ELR (cell line): ENCODE measurements around the gene NR2F1.
A peak's percentile ranks its signal among the peaks of the same experiment; 100 is the strongest.

ENCODE experiments used
- DNase-seq: peaks from one replicate; pipeline ENCODE4 v3.0.0-alpha.2; 2015; ENCODE audit warnings: low read depth

NR2F1 gene

DNA sequence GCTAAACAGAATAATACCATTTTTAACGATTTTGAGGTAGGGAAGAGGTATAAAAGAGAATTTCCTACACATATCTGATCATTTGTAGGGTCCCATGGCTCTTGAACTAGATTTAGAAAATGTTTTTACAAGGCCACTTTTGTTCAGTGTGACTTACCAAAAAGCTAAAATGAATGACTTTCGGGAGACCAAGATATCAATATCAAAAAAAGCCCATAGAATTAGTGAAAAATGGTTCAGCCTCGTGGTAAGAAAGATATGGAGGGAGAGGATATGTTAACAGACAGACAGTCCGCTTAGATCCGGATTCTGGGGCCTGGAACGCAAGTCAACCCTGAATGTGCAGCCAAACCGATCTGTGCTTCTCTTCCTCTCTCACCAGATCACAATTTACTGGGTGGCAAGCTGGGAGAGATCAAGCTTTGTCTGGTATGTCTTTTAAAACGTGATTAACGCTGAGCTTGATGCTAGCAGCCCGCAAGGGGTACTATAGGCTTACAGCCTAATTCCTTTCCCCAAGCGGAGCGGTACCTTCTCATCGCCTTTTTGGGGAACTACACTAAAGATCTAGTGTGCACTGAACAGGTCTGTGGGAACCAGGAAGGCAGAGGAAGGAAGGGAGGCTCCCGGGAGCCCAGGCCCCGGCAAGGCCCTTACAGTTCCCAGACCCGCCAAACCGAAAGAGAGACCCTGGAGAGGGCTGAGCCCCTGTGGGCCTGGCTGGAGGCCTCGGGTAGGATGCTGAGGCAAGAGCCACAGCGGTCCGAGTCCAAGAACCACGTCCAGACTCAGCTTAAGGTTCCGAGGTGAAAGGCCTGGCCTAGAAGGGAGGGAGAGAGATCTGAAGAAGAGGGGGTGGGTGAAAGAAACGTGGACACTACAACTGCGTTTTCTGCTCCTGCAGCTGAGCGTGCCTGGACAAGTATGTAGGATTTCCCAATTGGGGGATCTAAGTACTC is 4.9 kb upstream of the NR2F1 start:
- no peak for DNase-seq

DNA sequence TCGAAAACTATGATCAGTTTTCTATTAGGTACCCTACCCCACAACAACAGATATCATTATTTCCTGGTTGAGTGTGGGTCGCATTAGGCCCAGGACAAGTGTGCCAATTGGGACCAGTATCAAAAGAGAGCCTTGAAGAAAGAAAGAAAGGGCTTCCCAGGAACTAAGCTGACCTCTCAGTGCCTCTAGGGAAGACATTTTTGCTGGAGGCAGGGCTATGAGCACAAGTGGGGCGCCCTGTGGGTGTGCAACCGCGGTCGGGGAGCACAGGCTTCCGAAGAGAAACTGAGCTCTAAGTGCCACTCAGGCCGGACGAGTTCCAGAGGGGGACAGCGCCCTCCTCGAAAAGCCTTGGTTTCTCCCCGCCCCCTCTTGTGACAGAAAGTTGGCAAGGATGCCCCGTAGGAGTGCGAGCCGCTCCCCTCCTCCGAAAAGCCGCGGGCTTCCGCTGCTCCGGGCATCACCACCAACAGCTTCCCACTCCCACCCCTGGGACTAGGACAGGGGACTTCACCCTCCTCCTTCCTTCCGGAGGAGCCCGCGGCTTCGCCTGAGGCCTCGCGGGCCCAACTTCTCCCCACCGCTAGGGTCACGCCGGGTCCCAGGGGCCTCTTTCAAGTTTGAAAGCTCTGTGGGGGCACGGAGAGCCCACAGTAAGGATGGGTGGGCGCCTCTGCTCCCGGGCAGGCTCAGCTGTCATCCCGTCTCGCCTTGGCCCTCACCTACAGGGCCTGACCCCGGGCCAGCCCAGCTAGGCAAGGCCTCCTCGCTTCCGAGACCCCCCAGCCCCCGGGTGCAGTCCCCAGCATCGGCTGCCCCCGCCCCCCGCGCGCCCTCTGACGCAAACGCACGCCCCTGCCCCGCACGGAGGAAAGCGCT is 4.0 kb upstream of the NR2F1 start:
- peak; percentile 73 for DNase-seq

DNA sequence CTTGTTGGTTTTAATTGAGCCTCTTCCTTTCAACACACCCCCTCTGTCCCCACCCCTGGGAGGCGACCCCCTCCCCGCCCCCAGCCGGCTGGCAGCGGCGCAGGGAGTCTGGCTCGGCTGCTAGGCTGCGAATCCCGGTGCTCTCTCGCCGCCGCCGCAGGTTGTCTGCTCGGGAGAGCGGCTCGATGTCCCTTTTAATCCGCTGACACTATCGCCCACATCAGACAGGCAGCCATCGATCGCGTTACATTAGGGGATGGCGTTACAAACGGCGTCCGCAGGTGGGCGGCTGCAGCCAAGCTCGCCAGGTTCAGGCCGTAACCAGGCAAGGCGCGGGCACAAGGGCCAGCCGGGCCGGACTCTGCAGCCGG is 3.3 kb upstream of the NR2F1 start:
- no peak for DNase-seq

DNA sequence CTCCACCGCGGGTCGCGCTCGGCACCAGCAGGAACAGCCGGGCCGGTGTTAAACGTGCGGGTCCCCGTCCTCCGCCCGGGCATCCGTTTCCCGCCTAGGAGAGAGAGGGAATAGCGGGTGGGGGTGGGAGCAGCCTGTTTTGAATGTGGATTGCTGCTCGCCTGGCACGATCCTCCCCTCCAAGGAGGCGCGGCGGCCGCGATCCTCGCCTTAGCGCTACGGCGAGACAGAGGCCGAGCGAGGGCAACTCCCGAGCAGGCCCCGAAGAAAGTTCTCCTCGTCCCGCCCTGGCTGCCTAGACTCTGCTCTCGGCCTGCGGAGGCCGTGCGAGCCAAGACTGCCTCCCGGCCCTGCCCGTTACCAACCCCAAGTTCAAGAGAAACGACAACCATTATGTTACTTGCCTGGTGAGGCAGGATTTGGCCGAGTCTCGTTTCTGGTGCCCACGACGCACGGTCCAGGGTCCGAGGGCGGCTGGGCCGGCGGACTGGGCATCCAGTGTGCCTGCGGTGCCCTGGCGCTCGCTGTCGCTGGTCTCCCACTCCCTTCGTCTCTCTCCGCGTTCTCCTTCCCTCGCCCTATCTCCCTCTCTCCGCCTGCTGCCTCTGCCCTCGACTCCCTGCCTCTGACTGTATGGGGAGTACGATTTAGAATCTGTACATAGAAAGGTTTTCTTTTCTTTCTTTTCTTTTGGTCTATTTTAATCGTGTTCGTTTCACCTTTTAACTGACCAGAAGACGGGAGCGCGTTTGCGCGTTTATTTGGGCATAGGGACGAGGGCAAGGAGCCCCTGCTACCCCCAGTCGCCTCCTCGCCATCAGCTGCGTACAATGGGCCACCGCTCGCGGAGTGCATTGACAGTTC is 2.7 kb upstream of the NR2F1 start:
- peak; percentile 69 for DNase-seq

DNA sequence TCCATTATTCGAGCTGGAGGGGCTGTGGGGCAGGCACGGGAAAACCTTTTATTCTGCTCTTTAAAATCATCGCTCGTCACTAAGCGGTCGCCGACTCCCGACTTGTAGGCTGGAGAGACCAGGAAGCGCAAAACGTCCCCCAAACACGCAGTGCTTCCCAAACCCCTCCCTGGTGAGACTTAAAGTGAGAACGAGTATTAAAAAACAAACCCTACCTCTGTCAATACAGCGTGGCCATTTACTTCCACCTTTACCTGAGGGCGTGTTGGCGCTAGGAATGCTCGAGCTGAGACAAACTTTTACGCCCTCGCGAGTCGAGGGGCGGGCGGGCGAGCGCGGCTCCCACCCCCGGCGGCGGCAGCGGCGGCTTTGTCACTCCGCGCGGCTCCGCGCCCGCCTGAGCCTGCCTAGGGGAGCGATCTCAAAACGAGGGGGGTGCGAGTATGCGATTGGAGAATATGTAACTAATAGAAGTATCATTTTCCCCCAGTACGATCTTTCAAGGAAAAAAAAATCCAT is 2.0 kb upstream of the NR2F1 start, which contains the start of gene NR2F1-AS1:
NR2F1-AS1 (minus strand) TSS at position 293 of the 519 bp plus-strand sequence.
- no peak for DNase-seq

DNA sequence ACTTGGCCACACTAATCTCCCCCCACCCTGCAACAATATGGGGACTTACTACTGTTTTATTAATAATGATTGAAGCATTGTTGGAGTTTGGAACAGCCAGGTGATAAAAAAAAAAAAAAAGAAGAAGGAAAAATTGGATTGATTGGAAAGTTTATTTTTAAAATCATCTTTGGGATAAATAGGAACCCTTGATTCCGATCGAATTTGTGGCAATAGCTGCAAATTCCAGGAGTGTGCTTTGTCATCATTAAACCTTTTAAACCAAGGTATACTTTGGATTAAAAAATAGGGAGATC is 907 bp upstream of the NR2F1 start:
- no peak for DNase-seq

DNA sequence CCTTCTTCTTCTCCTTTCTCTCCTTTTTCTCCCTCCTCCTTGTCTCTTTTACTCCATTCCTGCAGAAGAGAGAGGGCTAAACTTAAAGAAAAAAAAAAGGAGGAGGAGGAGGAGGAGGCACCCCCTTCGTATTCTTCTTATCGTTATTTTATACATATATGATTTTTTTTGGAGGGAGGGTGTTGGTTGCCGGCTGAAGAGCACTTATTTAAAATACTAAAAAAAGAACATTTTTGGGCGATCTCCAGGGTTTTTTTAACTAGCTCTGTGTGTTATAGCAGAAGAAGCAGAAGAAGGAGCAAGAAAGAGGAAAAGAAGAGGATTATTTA is 381 bp downstream of the NR2F1 start:
- peak; percentile 35 for DNase-seq

DNA sequence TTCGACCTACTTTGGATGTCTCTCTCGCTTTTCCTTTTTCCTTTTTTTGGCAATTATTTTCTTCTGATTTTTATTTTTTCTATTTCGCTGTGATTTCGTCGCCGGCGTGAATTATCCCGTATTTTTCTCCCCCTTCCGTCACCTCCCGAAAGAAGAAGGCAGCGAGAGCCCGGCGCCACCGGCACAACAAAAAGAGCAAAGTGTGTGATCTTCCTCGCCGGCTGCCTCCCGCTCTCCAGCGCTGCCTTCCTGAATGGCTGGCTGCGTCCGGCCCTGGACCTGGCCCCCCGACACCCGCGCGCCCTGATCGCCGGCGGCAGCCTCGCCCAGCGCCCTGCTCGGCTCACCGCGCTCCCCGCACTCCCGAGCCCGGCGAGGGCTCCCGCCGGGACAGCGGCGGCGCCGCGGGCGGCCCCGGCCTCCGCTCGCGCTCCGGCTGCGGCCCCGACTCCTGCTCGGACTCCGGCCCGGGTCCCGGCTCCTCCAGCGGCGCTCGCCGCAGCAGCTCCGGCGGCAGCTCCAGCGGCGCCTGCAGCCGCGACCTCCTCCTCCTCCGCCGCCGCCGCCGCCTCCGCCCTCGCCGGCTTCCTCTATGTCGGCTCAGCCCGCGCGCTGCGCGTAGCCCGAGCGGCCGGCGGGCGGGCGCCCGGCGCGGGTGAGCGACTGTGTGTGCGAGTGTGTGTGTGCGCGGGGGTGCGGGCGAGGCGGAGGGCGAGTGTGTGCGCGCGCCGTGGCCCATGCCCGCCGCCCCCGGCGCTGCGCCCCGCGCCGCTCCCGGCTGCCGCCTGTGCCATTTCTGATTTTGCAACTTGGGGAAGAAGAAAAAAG is 960 bp downstream of the NR2F1 start:
- peak; percentile 73 for DNase-seq

DNA sequence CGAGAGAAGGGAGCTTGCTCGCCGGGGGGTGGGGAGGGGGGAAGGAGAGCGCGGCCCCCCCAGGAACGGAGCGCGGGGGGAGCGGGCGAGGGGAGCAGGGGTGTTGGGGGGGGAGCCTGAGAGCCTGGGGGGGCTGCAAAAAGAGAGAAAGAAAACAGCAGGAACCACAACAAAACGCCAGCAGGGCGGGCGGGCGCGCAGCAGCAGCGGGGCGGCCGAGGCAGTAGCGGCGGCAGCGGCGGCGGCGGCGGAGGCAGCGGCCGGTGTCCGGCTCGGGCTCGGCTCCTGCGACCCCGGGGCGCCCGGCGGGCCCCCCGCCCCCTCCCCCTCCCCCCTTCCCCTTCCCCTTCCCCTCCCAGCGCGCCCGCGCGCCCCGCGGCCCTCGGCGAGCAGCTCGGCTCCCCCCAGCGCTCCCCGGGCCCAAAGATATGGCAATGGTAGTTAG is 1.6 kb downstream of the NR2F1 start:
- peak; percentile 55 for DNase-seq

DNA sequence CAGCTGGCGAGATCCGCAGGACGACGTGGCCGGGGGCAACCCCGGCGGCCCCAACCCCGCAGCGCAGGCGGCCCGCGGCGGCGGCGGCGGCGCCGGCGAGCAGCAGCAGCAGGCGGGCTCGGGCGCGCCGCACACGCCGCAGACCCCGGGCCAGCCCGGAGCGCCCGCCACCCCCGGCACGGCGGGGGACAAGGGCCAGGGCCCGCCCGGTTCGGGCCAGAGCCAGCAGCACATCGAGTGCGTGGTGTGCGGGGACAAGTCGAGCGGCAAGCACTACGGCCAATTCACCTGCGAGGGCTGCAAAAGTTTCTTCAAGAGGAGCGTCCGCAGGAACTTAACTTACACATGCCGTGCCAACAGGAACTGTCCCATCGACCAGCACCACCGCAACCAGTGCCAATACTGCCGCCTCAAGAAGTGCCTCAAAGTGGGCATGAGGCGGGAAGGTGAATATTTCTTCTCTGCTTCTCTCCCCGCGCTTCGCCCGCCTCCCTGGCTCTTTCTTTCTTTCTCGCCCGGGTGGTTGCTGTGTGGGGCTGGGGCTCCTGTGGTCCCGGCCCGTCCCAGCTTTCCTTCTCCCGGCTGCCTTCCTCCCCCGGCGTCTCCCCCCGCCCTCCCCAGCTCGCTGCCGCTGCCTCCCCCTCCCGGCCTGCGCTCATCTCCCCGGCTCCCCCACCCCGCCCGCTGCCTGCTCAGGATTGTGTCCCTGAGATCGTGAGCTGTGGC is 2.2 kb downstream of the NR2F1 start:
- peak; percentile 61 for DNase-seq

DNA sequence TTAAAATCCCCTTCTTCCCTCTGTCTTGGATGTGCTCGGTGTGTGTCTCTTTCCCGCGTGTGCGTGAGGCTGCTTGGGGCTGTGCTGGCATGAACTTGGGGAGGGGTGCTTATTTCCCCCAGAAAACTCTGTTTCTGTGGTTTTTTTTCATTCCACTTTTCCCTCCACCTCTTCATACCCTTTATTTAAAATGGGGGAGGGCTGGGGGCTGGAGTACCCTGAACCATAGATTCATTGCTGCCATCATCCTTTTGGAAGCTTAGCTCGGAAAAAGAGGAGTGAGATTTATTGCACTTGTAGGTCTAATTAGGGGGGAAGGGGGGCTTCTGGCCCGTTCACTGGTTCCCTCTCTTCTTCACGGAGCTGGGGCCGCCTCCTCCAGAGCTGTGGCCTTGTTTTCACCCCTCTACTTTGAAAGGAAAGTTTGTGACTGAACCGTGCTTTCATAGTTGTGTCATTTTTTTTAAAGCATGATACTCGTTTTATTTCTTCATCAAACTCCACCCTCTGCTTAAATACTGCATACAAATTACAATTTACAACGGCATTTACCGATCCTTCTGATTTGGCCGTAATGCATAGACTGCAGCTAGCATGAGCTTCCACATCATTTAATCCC is 2.9 kb downstream of the NR2F1 start:
- DNase-seq = peak; percentile 44

DNA sequence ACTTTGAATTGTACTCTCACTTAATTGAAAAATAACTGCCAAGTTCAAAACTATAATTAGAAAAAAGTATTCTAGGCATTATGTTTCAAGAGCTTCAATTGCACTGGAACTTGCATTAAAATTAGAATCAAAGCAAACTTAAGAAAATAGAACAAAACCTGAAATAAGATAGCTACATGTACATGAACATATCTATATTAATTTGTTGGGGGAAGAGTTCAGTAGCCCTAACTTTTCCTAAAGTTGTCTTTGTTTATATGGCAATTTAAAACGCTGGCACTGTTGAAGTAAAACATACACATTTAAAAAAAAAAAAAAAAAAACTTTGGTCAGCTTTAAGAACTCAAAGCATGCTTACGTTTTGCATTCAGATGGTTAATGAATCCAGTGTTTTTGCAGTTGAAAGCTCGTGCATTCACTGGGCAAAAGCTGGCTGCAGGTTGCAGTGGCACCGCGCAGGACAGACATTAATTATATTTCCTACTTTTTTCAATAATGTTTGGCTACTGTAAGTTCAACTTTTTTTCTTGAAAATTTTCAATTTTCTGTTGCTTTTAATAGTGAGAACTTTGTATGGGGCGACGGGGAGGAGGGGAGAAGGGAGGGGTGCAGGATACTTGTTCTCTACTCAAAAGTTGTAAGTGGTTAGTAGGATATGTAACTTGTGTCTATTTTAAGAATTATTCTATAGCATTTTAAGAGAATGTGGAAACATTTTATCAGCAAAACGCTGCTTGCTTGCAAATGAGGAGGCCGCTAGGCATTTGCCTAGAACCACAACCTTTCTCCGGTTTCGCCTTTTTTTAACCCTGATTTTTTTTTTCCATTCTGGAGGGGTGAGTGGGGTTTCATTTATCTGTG is 3.9 kb downstream of the NR2F1 start:
- no peak for DNase-seq

DNA sequence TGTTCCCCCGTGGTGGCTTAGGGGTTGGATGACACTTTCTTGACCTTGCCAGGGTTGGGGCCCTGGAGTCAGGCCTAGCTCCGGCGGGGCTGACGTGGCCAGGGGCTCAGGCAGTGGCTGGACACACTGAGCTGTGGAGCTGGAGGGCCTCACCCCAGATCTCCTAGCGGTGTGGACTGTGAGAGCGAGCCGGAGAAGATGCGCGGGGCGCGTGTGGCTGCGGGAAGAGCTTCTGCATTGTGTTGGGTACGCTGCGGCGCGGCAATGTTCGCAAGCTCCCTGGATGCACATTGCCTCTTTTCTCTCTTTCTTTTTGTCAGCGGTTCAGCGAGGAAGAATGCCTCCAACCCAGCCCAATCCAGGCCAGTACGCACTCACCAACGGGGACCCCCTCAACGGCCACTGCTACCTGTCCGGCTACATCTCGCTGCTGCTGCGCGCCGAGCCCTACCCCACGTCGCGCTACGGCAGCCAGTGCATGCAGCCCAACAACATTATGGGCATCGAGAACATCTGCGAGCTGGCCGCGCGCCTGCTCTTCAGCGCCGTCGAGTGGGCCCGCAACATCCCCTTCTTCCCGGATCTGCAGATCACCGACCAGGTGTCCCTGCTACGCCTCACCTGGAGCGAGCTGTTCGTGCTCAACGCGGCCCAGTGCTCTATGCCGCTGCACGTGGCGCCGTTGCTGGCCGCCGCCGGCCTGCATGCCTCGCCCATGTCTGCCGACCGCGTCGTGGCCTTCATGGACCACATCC is 4.8 kb downstream of the NR2F1 start:
- DNase-seq = no peak

DNA sequence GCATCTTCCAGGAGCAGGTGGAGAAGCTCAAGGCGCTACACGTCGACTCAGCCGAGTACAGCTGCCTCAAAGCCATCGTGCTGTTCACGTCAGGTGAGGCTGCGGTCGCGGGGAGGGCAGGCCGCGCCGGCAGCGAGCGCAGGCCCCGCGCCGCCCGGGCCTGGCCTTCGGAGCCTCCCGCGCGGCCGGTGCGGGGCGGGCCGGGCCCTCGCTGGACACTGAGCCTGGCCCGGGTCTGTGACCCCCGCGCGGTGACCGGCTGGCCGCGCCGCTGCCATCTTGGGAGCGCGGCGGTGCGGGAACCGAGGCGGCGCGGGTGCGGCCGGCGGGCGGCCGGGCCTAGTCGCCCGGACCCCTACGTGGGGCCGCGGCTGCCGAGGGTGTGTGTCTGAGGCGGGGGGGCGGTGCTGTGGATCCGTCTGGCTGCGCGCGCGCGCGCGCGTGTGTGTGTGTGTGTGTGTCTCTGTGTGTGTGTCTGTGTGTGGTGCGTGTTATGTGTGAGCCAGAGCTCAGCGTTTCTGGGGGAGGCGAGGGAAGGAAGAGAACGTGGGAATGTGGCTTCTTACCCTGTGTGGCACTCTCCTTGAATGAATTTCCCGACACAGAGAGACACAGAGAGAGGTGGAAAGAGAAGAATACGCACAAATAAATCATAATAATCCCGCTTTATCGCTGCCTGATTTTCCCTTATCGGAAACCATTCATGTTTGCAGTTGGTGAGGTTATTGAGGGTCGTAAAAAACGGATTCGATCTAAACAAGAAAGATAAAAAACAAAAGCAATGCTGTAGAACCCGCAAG is 5.5 kb downstream of the NR2F1 start:
- DNase-seq = no peak

DNA sequence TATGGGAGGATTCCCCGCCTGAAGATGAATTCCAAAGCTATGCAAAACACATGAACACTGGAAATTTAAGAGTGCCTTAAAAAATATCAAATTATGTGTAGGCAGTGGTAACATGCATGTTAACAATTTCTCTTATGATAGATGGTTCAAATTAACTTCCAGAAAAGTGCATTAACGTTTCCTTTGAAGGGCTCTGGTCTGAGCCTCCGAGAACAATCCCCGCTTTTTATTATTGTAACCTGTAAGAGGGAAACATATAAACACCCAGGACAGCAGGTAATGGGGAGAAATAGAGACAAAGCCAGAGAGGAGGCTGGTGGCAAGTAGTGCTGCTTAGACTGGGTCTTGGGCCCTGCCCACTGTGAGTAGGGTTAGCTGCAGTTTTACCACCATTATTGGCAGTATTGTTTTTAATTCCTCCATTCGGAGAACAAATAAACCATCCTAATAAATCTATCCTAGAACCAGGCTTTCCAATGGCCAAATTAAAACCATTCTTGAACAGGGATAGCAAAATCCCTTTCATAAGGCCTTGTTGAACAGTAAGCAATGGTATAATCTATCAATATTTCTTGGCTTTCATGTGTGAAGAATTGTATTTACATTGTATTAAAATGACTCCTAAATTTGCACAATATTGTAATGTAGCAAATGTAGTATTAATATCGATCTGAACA is 6.3 kb downstream of the NR2F1 start:
- no peak for DNase-seq

DNA sequence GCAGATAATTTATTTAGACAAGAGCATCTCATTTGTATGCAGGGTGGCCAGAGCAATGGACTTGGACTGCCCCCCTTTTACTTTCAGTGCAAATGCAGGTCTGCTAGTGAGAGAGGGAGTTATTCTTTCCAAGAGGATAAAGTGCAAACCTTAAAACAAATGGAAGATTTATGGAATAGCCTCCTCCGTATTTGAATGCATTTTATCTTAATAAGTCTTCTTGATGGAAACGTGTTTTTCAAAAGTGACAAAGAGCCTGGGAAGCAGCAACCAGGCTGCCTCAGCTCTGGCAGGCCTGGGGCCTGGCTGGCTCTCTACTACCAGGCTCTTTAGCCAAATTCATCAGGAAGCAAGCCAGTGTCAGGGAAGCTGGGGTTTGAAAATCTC is 6.8 kb downstream of the NR2F1 start:
- DNase-seq = no peak

DNA sequence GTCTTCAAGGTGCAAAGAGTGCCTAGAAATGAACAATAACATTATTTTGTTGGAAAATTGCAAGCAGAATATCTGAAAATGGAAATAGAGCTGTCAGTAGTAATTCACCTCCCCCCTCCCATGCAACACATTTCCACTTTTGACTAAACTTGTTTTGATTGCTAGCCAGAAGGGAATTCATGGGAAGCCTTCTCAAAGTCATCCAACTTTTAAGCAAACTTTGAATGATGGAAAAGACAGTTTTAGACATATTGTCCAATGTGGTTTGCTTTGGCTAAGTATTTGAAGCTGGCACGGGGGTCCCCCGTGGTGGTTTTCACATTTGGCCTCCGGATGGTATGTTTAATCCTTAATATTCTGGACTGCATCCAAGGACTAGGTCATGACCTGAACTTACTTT is 7.5 kb downstream of the NR2F1 start:
- DNase-seq = no peak
